ENCODE data around the gene FAM161A.
"Not testable (repeated sequence)": the region's sequence is repeated elsewhere in the genome, so short reads cannot be mapped to it uniquely, and the experiment has no call there.

DNA sequence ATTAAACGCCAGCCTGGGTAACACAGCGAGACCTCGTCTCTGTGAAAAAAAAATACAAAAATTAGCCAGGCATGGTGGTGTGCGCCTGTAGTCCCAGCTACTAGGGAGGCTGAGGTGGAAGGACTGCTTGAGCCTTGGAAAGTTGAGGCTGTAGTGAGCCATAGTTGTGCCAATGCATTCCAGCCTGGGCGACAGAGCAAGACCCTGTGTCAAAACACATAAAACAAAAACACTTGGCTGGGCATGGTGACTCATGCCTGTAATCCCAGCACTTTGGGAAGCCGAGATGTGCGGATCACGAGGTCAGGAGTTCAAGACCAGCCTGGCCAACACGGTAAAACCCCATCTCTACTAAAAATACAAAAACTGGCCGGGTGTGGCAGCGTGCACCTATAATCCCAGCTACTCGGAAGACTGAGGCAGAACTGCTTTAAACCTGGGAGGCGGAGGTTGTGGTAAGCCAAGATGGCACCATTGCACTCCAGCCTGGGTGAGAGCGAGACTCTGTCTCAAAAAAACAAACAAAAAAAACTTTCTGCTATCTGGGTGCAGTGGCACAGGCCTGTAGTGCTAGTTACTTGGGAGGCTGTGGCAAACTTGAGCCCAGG is 12.7 kb upstream of the FAM161A start:
- not testable (repeated sequence) for TF ChIP-seq CTCF, EP300, POLR2A (IDR thresholded peaks at IDR 0.05)
